ENCODE data around the gene SLC9A4.

SLC9A4 gene

DNA sequence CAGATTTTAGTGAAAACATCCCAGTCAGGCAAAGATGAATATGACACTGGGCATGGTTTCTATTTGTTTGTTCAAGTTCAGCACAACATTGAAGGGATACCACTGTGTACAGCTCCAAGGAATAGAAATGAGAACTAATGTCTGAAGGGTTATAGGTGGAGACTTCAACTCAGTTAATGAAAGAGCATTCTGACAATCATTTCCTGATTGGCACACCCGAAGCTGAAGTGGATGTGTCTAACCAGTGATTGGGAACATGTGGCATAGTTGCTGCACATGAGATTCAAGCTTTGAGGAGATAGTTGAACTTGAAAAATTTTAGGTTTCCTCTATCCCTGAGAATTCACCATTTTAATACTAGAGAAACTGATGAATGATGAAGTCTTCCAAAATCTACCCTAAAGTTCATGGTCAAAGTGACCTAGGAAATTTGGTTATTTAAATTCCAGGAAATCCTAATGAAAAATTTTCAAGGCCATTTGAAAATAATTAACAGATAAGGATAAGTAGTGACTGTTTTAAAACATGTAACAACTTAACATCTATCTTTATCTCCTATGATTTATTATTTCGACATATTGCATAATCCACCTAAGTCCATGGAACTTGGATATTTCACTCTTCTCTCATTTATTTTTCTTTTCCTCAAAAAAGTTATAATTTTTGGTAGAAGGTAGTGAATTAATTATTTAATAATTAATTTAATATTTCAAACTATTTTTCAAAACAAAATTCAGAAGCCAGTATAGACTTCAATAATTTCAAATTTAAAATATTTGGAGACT lies 38.0 kb downstream of the SLC9A4 start:
- no peaks in the 10 kb centered on the region for H3K4me1 ChIP-seq (ENCODE audit: control insufficient read depth, low read length)
- TF ChIP-seq, protein P1, sequence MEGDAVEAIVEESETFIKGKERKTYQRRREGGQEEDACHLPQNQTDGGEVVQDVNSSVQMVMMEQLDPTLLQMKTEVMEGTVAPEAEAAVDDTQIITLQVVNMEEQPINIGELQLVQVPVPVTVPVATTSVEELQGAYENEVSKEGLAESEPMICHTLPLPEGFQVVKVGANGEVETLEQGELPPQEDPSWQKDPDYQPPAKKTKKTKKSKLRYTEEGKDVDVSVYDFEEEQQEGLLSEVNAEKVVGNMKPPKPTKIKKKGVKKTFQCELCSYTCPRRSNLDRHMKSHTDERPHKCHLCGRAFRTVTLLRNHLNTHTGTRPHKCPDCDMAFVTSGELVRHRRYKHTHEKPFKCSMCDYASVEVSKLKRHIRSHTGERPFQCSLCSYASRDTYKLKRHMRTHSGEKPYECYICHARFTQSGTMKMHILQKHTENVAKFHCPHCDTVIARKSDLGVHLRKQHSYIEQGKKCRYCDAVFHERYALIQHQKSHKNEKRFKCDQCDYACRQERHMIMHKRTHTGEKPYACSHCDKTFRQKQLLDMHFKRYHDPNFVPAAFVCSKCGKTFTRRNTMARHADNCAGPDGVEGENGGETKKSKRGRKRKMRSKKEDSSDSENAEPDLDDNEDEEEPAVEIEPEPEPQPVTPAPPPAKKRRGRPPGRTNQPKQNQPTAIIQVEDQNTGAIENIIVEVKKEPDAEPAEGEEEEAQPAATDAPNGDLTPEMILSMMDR (IDR thresholded peaks at IDR 0.05; ENCODE audit: low read depth, low read length, poor library complexity, severe bottlenecking): no peak
- TF ChIP-seq EZH2phosphoT487 (IDR thresholded peaks at IDR 0.05; ENCODE audit: borderline replicate concordance, low read length): no peak
- no peak overlapping the region for H3K4me2 ChIP-seq (ENCODE audit: low read length)
- H3K79me2 ChIP-seq (ENCODE audit: control insufficient read depth, low read length): no peaks in the 10 kb centered on the region
- H3K4me3 ChIP-seq (ENCODE audit: low read length): no peak overlapping the region
- no peaks in the 10 kb centered on the region for H3K9me2 ChIP-seq (replicated peaks; ENCODE audit: control insufficient read depth, low read length)
- H3K27ac ChIP-seq (ENCODE audit: low read depth, low read length): no peak overlapping the region
- no peaks in the 10 kb centered on the region for H3K27me3 ChIP-seq (ENCODE audit: control insufficient read depth, low read length)
- no peaks in the 10 kb centered on the region for H4K20me1 ChIP-seq (ENCODE audit: control insufficient read depth, insufficient read depth, low read depth, low read length)
- H3K9me3 ChIP-seq (ENCODE audit: control insufficient read depth, insufficient read depth, low read length): no peaks in the 10 kb centered on the region
- H3F3A ChIP-seq (ENCODE audit: control insufficient read depth, insufficient read depth): no peaks in the 10 kb centered on the region
- H3K36me3 ChIP-seq (ENCODE audit: control insufficient read depth, low read length): no peaks in the 10 kb centered on the region

DNA sequence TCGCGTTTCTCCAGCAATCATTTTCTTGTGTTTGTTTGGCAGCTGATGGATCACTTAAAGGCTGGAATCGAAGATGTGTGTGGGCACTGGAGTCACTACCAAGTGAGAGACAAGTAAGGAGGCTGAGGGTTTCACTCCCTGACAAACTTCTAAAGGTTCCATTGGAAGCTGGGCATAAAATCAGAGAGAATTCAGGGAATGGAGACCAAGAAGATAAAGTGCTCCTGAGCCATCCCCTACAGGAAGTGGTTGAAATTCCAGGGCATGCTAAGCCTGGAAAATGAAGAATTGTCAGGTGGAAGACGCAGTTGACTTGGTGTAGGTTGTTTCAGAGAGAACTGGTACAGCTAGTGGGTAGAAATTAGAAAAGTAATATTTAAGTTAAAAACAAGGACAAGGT lies 39.1 kb downstream of the SLC9A4 start:
- H3K4me2 ChIP-seq (ENCODE audit: low read length): no peak overlapping the region
- H3K27me3 ChIP-seq (ENCODE audit: control insufficient read depth, low read length): 0 out of 2 replicates have a peak, but pooled peaks cover 2% of the 10 kb centered on the region
- H3K9me3 ChIP-seq (ENCODE audit: control insufficient read depth, insufficient read depth, low read length): no peaks in the 10 kb centered on the region
- no peaks in the 10 kb centered on the region for H3K4me1 ChIP-seq (ENCODE audit: control insufficient read depth, low read length)
- H3K9me2 ChIP-seq (replicated peaks; ENCODE audit: control insufficient read depth, low read length): no peaks in the 10 kb centered on the region
- H4K20me1 ChIP-seq (ENCODE audit: control insufficient read depth, insufficient read depth, low read depth, low read length): no peaks in the 10 kb centered on the region
- H3F3A ChIP-seq (ENCODE audit: control insufficient read depth, insufficient read depth): no peaks in the 10 kb centered on the region
- TF ChIP-seq, protein P1 (IDR thresholded peaks at IDR 0.05; ENCODE audit: low read depth, low read length, poor library complexity, severe bottlenecking): no peak
- no peak for TF ChIP-seq EZH2phosphoT487 (IDR thresholded peaks at IDR 0.05; ENCODE audit: borderline replicate concordance, low read length)
- no peak overlapping the region for H3K4me3 ChIP-seq (ENCODE audit: low read length)
- H3K27ac ChIP-seq (ENCODE audit: low read depth, low read length): no peak overlapping the region
- H3K79me2 ChIP-seq (ENCODE audit: control insufficient read depth, low read length): no peaks in the 10 kb centered on the region
- no peaks in the 10 kb centered on the region for H3K36me3 ChIP-seq (ENCODE audit: control insufficient read depth, low read length)

DNA sequence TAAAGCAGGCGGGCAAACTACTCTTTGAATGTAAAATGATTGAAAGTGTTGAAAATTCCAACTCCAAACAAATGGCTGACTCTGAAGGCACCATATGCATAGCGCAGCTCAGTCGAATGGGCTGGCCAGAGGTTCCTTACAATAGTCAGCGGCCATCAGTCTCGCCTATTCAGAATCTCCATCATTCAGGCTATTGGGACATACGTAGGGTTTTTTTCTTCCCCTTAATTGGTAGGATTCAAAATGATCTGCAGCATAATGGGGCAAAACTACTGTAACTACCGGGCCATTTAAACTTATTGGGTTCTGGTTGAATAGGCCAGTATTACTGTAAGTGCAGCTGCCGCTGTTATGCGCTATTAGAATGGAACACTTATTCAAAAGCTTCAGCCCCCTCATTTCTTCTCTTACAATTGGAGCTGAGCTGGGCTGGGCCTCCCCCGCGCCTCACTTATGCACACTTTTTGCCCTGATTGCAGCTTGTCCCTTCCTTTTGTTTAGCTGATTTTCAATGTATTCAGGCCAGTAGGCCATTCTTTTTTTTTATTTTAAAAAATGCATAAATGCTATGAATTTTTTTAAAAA lies 40.4 kb downstream of the SLC9A4 start:
- Histone ChIP-seq H3K4me3 (ENCODE audit: low read length) (no peak overlapping the region), H3K9me2 (replicated peaks; ENCODE audit: control insufficient read depth, low read length) (no peaks in the 10 kb centered on the region), H4K20me1 (ENCODE audit: control insufficient read depth, insufficient read depth, low read depth, low read length) (no peaks in the 10 kb centered on the region), H3F3A (ENCODE audit: control insufficient read depth, insufficient read depth) (no peaks in the 10 kb centered on the region), H3K4me2 (ENCODE audit: low read length) (no peak overlapping the region), H3K27me3 (ENCODE audit: control insufficient read depth, low read length) (0 out of 2 replicates have a peak, but pooled peaks cover 2% of the 10 kb centered on the region), H3K9me3 (ENCODE audit: control insufficient read depth, insufficient read depth, low read length) (no peaks in the 10 kb centered on the region), H3K79me2 (ENCODE audit: control insufficient read depth, low read length) (no peaks in the 10 kb centered on the region), H3K36me3 (ENCODE audit: control insufficient read depth, low read length) (no peaks in the 10 kb centered on the region), H3K27ac (ENCODE audit: low read depth, low read length) (no peak overlapping the region), H3K4me1 (ENCODE audit: control insufficient read depth, low read length) (no peaks in the 10 kb centered on the region)
- TF ChIP-seq EZH2phosphoT487 (IDR thresholded peaks at IDR 0.05; ENCODE audit: borderline replicate concordance, low read length): no peak
